ENCODE measurements around the gene TMEM178A. TPM values are rescaled to one million over a fixed set of nuclear protein-coding genes. Genes with fewer than 3 reads are reported as not detected.

Gene TMEM178A
- total and polyA plus RNA-seq, 4 donors, result 1.4 to 4.8 (median 3.2) TPM

DNA sequence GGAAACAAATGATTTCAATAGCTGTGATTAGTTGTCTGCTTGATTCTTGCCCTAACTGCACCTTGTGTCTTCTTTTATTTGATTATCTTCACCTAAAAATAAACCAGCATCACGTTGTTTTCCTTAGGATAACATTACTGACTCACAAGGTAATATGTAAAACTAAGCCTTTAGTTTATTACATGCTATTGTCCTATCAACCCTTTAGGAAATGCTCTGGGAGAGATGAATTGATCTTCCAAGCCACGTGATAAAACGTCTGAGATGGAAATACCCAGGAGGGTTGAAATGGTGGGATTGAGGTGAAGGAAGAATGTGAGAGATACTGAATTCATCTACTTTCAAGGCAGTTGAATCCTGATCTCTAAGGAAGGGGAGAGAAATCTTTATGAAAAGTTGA, 34.5 kb upstream of the TMEM178A start:
- TF ChIP-seq, protein P1, sequence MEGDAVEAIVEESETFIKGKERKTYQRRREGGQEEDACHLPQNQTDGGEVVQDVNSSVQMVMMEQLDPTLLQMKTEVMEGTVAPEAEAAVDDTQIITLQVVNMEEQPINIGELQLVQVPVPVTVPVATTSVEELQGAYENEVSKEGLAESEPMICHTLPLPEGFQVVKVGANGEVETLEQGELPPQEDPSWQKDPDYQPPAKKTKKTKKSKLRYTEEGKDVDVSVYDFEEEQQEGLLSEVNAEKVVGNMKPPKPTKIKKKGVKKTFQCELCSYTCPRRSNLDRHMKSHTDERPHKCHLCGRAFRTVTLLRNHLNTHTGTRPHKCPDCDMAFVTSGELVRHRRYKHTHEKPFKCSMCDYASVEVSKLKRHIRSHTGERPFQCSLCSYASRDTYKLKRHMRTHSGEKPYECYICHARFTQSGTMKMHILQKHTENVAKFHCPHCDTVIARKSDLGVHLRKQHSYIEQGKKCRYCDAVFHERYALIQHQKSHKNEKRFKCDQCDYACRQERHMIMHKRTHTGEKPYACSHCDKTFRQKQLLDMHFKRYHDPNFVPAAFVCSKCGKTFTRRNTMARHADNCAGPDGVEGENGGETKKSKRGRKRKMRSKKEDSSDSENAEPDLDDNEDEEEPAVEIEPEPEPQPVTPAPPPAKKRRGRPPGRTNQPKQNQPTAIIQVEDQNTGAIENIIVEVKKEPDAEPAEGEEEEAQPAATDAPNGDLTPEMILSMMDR (IDR thresholded peaks at IDR 0.05; ENCODE audit: control extremely low read depth, extremely low read depth), result no peak
- Histone ChIP-seq H3K4me3 (no peak overlapping the region), H3K9me3 (ENCODE audit: control insufficient read depth in 4 of 4, insufficient read depth in 3 of 4, low read length in 3 of 4) (no peaks in the 10 kb centered on the region), H3K27me3 (ENCODE audit: control insufficient read depth in 3 of 3, insufficient read depth in 3 of 3, low read length in 2 of 3) (no peaks in the 10 kb centered on the region), H3K36me3 (ENCODE audit: control insufficient read depth in 4 of 4, insufficient read depth in 4 of 4, low read length in 4 of 4) (no peaks in the 10 kb centered on the region), H3K4me1 (ENCODE audit: control insufficient read depth in 5 of 5, insufficient read depth in 5 of 5, low read length in 5 of 5) (peaks cover 0 to 7% (median 0%) of the 10 kb centered on the region in 5 donors), H3K9ac (ENCODE audit: insufficient read depth in 1 of 2, low read length in 2 of 2) (no peak overlapping the region), H3K27ac (ENCODE audit: low read depth in 1 of 2, low read length in 1 of 2) (peak overlapping the region in 1 of 2 donors; percentile 9)
- no peak for DNase-seq
- 77 to 79% methylated on average over 3 of the region's 3 CpGs for WGBS, 2 donors
- ATAC-seq (ENCODE audit: insufficient read depth, low FRiP score), result no peak

DNA sequence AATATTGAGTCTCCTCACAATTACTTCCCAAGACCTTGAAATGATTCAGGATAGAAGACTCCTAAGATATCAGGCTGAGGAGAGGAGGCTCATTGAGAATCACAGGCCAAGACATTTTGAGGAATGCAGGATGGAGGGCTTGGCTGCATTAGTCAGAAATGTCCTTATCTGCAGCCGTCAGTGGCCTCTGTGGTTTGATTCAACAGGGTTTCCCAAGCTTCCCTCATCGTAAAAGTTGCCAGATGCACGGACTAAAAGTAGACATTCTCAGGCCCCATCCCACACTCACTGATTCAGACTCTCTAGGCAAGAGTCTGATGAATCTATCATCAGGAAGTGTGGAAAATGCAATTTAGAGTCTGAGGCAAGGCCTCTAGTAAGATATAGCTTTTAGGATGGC, 34.0 kb upstream of the TMEM178A start:
- 19 to 52% methylated on average over 3 of the region's 3 CpGs for WGBS, 2 donors
- Histone ChIP-seq H3K36me3 (ENCODE audit: control insufficient read depth in 4 of 4, insufficient read depth in 4 of 4, low read length in 4 of 4) (no peaks in the 10 kb centered on the region), H3K9me3 (ENCODE audit: control insufficient read depth in 4 of 4, insufficient read depth in 3 of 4, low read length in 3 of 4) (no peaks in the 10 kb centered on the region), H3K4me1 (ENCODE audit: control insufficient read depth in 5 of 5, insufficient read depth in 5 of 5, low read length in 5 of 5) (peaks cover 0 to 5% (median 0%) of the 10 kb centered on the region in 5 donors), H3K27me3 (ENCODE audit: control insufficient read depth in 3 of 3, insufficient read depth in 3 of 3, low read length in 2 of 3) (no peaks in the 10 kb centered on the region), H3K9ac (ENCODE audit: insufficient read depth in 1 of 2, low read length in 2 of 2) (no peak overlapping the region), H3K27ac (ENCODE audit: low read depth in 1 of 2, low read length in 1 of 2) (peak overlapping the region in 1 of 2 donors; percentile 9), H3K4me3 (no peak overlapping the region)
- DNase-seq, result no peak
- peak; percentile 47 for ATAC-seq (ENCODE audit: insufficient read depth, low FRiP score)
- TF ChIP-seq, protein P1 (IDR thresholded peaks at IDR 0.05; ENCODE audit: control extremely low read depth, extremely low read depth), result no peak

DNA sequence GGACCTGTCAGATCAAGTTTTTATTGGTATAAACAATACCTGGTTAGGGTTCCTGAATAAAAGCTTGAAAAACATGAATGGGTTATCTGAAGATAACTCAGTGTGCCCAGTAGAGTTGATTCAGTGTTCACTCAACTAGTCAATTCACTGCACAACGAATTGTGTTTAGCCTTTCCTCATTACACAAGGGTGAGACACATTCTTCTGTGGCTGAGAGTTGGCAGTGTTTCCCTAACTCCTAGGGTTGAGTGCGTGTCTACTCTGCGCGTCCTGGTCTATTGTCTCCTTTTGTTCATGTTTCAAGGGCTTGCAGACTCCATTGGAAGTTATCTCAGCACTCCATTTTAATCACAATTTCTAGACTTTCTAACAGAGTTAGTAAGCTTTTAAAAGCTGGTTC, 32.8 kb upstream of the TMEM178A start:
- no peak overlapping the region for H3K9ac ChIP-seq (ENCODE audit: insufficient read depth in 1 of 2, low read length in 2 of 2)
- TF ChIP-seq, protein P1 (IDR thresholded peaks at IDR 0.05; ENCODE audit: control extremely low read depth, extremely low read depth), result no peak
- H3K9me3 ChIP-seq (ENCODE audit: control insufficient read depth in 4 of 4, insufficient read depth in 3 of 4, low read length in 3 of 4), result no peaks in the 10 kb centered on the region
- H3K4me3 ChIP-seq, result no peak overlapping the region
- 74 to 78% methylated on average over 4 of the region's 4 CpGs for WGBS, 2 donors
- H3K27me3 ChIP-seq (ENCODE audit: control insufficient read depth in 3 of 3, insufficient read depth in 3 of 3, low read length in 2 of 3), result no peaks in the 10 kb centered on the region
- H3K27ac ChIP-seq (ENCODE audit: low read depth in 1 of 2, low read length in 1 of 2), result no peak overlapping the region
- no peak for DNase-seq
- no peak for ATAC-seq (ENCODE audit: insufficient read depth, low FRiP score)
- H3K4me1 ChIP-seq (ENCODE audit: control insufficient read depth in 5 of 5, insufficient read depth in 5 of 5, low read length in 5 of 5), result peaks cover 0 to 5% (median 0%) of the 10 kb centered on the region in 5 donors
- H3K36me3 ChIP-seq (ENCODE audit: control insufficient read depth in 4 of 4, insufficient read depth in 4 of 4, low read length in 4 of 4), result no peaks in the 10 kb centered on the region

DNA sequence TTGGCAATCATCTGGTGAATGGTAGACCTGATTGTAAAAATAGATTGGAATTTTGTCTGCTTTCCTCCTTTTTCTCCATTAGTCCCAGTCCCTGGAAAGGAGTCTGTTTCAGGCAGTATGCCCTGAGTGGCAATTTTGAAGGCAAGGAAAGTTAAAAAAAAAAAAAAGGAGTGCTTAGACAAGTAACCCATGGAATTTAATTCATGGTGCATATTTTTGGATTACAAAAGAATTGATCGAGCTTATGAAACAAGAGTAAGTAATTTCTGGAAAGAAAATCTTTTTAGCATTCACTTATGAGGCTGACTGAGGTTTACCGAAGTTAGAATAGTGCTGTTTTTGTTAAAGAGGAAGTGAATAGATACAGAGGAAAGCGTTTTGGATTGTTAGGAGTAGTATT, 29.4 kb upstream of the TMEM178A start:
- Histone ChIP-seq H3K9ac (ENCODE audit: insufficient read depth in 1 of 2, low read length in 2 of 2) (no peak overlapping the region), H3K27me3 (ENCODE audit: control insufficient read depth in 3 of 3, insufficient read depth in 3 of 3, low read length in 2 of 3) (no peaks in the 10 kb centered on the region), H3K4me1 (ENCODE audit: control insufficient read depth in 5 of 5, insufficient read depth in 5 of 5, low read length in 5 of 5) (peaks cover 0 to 7% (median 0%) of the 10 kb centered on the region in 5 donors), H3K9me3 (ENCODE audit: control insufficient read depth in 4 of 4, insufficient read depth in 3 of 4, low read length in 3 of 4) (no peaks in the 10 kb centered on the region), H3K4me3 (no peak overlapping the region), H3K27ac (ENCODE audit: low read depth in 1 of 2, low read length in 1 of 2) (no peak overlapping the region), H3K36me3 (ENCODE audit: control insufficient read depth in 4 of 4, insufficient read depth in 4 of 4, low read length in 4 of 4) (no peaks in the 10 kb centered on the region)
- WGBS, 2 donors, result 66 to 78% methylated on average over 3 of the region's 3 CpGs
- TF ChIP-seq, protein P1 (IDR thresholded peaks at IDR 0.05; ENCODE audit: control extremely low read depth, extremely low read depth), result no peak
- no peak for DNase-seq
- ATAC-seq (ENCODE audit: insufficient read depth, low FRiP score), result no peak
